ENCODE results near the gene DUSP2. TPM values are rescaled to one million over a fixed set of nuclear protein-coding genes. Genes with fewer than 3 reads are reported as not detected.
A peak's percentile ranks its signal among the peaks of the same experiment; 100 is the strongest.

DUSP2 gene
- total RNA-seq, 4 donors from 2014 or later: 0.23 to 5.4 (median 0.40) TPM; not detected in 1

DNA sequence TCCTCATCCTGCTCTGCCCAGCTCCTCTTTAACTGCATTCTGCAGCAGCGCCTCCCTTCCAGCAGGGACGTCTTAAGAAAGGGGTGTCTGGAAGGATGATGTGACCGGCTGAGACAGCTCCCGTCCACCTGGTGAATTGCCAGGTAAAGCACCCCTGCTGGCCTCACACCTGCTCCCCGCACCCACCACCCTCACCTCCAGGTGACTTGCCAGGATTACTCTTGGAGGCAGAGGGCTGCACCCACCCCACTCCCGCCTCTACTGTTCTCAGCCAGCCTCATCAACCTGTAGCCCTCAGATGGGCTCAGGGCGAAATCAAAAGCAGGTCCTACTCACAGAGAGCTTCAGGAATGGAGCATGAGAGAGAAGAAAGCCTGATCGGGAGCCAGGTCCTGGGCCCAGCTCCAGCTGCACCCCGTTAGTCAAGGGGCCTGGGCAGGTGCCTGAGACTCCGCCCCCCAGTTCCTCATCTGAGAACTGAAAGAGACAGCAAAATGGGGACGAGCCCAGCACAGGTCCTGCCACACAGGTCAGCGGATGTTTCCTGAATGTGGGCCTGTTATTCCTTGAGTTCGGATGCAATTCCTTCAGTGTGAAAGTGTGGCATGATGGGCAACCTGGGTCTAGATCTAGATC, 34.5 kb downstream of the DUSP2 start:
- no peak for ATAC-seq
- no peak overlapping the region for H3K4me3 ChIP-seq
- H3K4me1 ChIP-seq: peaks cover 0 to 19% (median 8%) of the 10 kb centered on the region in 3 donors
- 92 to 100% methylated on average over 3 to 4 of the region's 13 CpGs for WGBS, 2 donors (ENCODE audit: low coverage in 1 of 2)
- no peaks in the 10 kb centered on the region for H3K36me3 ChIP-seq
- peaks cover 39% of the 10 kb centered on the region for H3K27me3 ChIP-seq
- H3K27ac ChIP-seq: peak overlapping the region in 1 of 4 donors; percentile 31
- TF ChIP-seq POLR2A (IDR thresholded peaks at IDR 0.05): no peak
- no peak for TF ChIP-seq POLR2AphosphoS5 (IDR thresholded peaks at IDR 0.05)
- no peak for TF ChIP-seq EP300 (IDR thresholded peaks at IDR 0.05)
- TF ChIP-seq CTCF (IDR thresholded peaks at IDR 0.05): no peak
- peaks cover 0 to 5% (median 0%) of the 10 kb centered on the region in 3 donors for H3K9me3 ChIP-seq

GRCh38 chr2:96109931-96110511, 35.2 kb downstream of the DUSP2 start:
- peaks cover 0 to 12% (median 0%) of the 10 kb centered on the region in 3 donors for H3K9me3 ChIP-seq
- WGBS, 2 donors (ENCODE audit: low coverage in 1 of 2): no CpG with 5 or more reads among the region's 3 CpGs
- peaks cover 0 to 17% (median 8%) of the 10 kb centered on the region in 3 donors for H3K4me1 ChIP-seq
- peaks cover 32% of the 10 kb centered on the region for H3K27me3 ChIP-seq
- TF ChIP-seq POLR2AphosphoS5 (IDR thresholded peaks at IDR 0.05) (no peak), CTCF (IDR thresholded peaks at IDR 0.05) (no peak), EP300 (IDR thresholded peaks at IDR 0.05) (no peak), POLR2A (IDR thresholded peaks at IDR 0.05) (no peak)
- H3K36me3 ChIP-seq: no peaks in the 10 kb centered on the region
- ATAC-seq: no peak
- H3K27ac ChIP-seq: peak overlapping the region in 2 of 4 donors; percentile 31 to 59
- no peak overlapping the region for H3K4me3 ChIP-seq

DNA sequence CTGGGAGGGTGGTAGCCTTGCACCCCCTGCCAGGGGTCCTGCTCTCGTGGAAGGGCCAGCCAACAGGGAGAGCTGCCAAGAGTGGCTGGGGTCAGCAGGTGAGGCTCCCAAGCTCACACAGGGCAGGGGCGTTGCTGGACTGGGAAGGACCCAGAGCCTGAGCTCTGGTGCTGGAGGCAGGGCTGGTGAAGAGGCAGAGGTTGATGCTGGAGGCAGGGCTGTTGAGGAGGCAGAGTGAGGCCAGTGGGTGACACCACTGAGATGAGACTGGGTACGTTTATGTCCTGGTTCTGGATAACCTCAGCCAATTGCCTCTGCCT, 35.9 kb downstream of the DUSP2 start:
- H3K4me1 ChIP-seq: peaks cover 0 to 17% (median 8%) of the 10 kb centered on the region in 3 donors
- peak overlapping the region in 3 of 4 donors; percentile 29 to 59 (median 56) for H3K27ac ChIP-seq
- H3K27me3 ChIP-seq: peaks cover 25% of the 10 kb centered on the region
- no peak for ATAC-seq
- WGBS, 2 donors (ENCODE audit: low coverage in 1 of 2): 0% methylated on average over 1 of the region's 3 CpGs; no CpG with 5 or more reads in 1 of the 2 donors
- peaks cover 0 to 16% (median 0%) of the 10 kb centered on the region in 3 donors for H3K9me3 ChIP-seq
- H3K36me3 ChIP-seq: no peaks in the 10 kb centered on the region
- H3K4me3 ChIP-seq: no peak overlapping the region
- TF ChIP-seq CTCF (IDR thresholded peaks at IDR 0.05) (no peak), POLR2AphosphoS5 (IDR thresholded peaks at IDR 0.05) (no peak), EP300 (IDR thresholded peaks at IDR 0.05) (no peak), POLR2A (IDR thresholded peaks at IDR 0.05) (no peak)

DNA sequence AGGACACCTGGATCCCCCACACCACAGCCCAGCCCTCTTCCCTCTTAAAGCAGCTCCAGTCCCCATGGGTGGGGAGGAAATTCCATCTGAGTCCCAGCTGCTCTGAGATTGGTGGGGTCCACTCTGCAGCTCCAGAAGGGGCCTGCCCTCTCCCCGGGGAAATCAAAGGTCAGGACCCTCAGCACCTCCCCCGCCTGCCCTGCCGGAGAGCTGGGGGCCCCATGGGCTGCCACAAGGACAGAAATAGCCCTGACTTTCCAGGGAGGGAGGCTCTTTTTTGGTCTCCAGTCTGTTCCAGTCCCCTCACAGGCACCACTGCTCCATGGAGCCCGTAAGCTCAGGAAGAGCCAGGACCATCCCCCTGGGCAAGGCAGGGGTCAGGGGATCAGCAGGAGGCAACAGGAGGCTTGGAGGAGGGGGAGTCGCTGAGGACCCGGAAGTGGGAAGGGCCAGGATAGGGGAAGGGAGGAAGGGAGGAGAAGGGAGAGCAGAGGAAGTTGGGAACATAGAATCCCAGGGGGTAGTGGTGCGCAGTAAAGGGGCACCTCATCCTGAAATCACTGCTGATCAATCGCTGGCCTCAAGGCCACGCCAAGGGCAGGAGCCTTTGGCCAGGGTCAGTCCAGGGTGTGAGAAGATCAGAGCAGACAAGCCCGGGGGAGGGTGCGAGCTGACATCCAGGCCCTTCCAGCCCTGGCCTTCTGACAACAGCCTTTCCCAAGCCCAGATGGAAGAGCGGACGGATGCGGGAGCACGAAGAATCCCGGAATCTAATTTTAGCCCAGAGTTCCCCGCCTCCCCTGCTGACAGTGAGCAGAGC, 36.5 kb downstream of the DUSP2 start:
- Histone ChIP-seq H3K4me1 (peaks cover 0 to 17% (median 8%) of the 10 kb centered on the region in 3 donors), H3K36me3 (no peaks in the 10 kb centered on the region), H3K27me3 (peaks cover 23% of the 10 kb centered on the region), H3K4me3 (no peak overlapping the region), H3K9me3 (peaks cover 0 to 16% (median 0%) of the 10 kb centered on the region in 3 donors), H3K27ac (peak overlapping the region in 3 of 4 donors; percentile 29 to 59 (median 56))
- ATAC-seq: peak; percentile 44
- WGBS, 2 donors (ENCODE audit: low coverage in 1 of 2): 21 to 22% methylated on average over 5 to 13 of the region's 17 CpGs
- no peak for TF ChIP-seq POLR2AphosphoS5 (IDR thresholded peaks at IDR 0.05)

- 80% methylated on average over 1 of the region's 5 CpGs; no CpG with 5 or more reads in 1 of the 2 donors for WGBS, 2 donors (ENCODE audit: low coverage in 1 of 2)
- H3K36me3 ChIP-seq: no peaks in the 10 kb centered on the region
- peaks cover 0 to 17% (median 8%) of the 10 kb centered on the region in 3 donors for H3K4me1 ChIP-seq
- TF ChIP-seq POLR2A (IDR thresholded peaks at IDR 0.05) (no peak), EP300 (IDR thresholded peaks at IDR 0.05) (no peak), CTCF (IDR thresholded peaks at IDR 0.05) (no peak), POLR2AphosphoS5 (IDR thresholded peaks at IDR 0.05) (no peak)
- peaks cover 0 to 16% (median 0%) of the 10 kb centered on the region in 3 donors for H3K9me3 ChIP-seq
- no peak for ATAC-seq
- no peak overlapping the region for H3K4me3 ChIP-seq
- H3K27me3 ChIP-seq: peaks cover 17% of the 10 kb centered on the region
- H3K27ac ChIP-seq: peak overlapping the region in 2 of 4 donors; percentile 56 to 59
These were observed 37.1 kb downstream of the DUSP2 start for GRCh38 chr2:96108151-96108540.
